ENCODE data around the gene IL15RA. TPM values are rescaled to one million over a fixed set of nuclear protein-coding genes. Genes with fewer than 3 reads are reported as not detected.

The IL15RA gene
- total RNA-seq, 1 experiment from 2014 or later, result 1.9 TPM

GRCh38 chr10:6017781-6018354, 40.5 kb upstream of the IL15RA start:
- H3K4me1 Mint-ChIP-seq, result 0 out of 2 replicates have a peak, but pooled peaks cover 3% of the 10 kb centered on the region
- H3K36me3 Mint-ChIP-seq, result no peaks in the 10 kb centered on the region
- no peak for DNase-seq (ENCODE audit: low spot score)
- no peak for TF ChIP-seq ATF2 (CRISPR knock-in tag; IDR thresholded peaks at IDR 0.05; ENCODE audit: borderline replicate concordance, low read depth)
- ATAC-seq, result no peak
- H3K4me3 Mint-ChIP-seq, result no peak overlapping the region
- CTCF ChIA-PET, result interaction anchor here (0.6 to 1.6 kb wide), 2 partner anchors 40 to 384 kb away, joined by 4 to 9 read pairs; no protein-coding TSS in a partner anchor
- POLR2A ChIA-PET, result no interaction called here
- no peaks in the 10 kb centered on the region for H3K27me3 Mint-ChIP-seq (ENCODE audit: low read depth)
- H3K9me3 Mint-ChIP-seq, result peaks cover 8% of the 10 kb centered on the region
- H3K27ac Mint-ChIP-seq, result no peak overlapping the region

GRCh38 chr10:6014241-6014761, 37.0 kb upstream of the IL15RA start:
- Mint-ChIP-seq H3K36me3 (no peaks in the 10 kb centered on the region), H3K9me3 (peaks cover 5% of the 10 kb centered on the region), H3K27ac (no peak overlapping the region), H3K27me3 (ENCODE audit: low read depth) (no peaks in the 10 kb centered on the region), H3K4me3 (no peak overlapping the region), H3K4me1 (peaks cover 7% of the 10 kb centered on the region)
- CTCF ChIA-PET, result interaction anchor here (0.5 to 4.4 kb wide), 8 partner anchors 16 to 387 kb away, joined by 3 to 16 read pairs (median 4); partner anchors contain the start of gene PFKFB3
- ATAC-seq (peak; percentile 85), DNase-seq (ENCODE audit: low spot score) (peak; percentile 55)
- TF ChIP-seq JAZF1 (CRISPR knock-in tag; IDR thresholded peaks at IDR 0.05) (no peak), ZNF512 (CRISPR knock-in tag; IDR thresholded peaks at IDR 0.05; ENCODE audit: borderline replicate concordance) (no peak), CTCF (IDR thresholded peaks at IDR 0.05) (peak; percentile 35; the same call in 1 of the 2 replicates), SMAD4 (CRISPR knock-in tag; IDR thresholded peaks at IDR 0.05) (no peak), ZSCAN18 (CRISPR knock-in tag; IDR thresholded peaks at IDR 0.05) (no peak), JUN (CRISPR knock-in tag; IDR thresholded peaks at IDR 0.05) (no peak), ZNF263 (CRISPR knock-in tag; IDR thresholded peaks at IDR 0.05; ENCODE audit: low read depth) (no peak)
- TF ChIP-seq, protein P1, sequence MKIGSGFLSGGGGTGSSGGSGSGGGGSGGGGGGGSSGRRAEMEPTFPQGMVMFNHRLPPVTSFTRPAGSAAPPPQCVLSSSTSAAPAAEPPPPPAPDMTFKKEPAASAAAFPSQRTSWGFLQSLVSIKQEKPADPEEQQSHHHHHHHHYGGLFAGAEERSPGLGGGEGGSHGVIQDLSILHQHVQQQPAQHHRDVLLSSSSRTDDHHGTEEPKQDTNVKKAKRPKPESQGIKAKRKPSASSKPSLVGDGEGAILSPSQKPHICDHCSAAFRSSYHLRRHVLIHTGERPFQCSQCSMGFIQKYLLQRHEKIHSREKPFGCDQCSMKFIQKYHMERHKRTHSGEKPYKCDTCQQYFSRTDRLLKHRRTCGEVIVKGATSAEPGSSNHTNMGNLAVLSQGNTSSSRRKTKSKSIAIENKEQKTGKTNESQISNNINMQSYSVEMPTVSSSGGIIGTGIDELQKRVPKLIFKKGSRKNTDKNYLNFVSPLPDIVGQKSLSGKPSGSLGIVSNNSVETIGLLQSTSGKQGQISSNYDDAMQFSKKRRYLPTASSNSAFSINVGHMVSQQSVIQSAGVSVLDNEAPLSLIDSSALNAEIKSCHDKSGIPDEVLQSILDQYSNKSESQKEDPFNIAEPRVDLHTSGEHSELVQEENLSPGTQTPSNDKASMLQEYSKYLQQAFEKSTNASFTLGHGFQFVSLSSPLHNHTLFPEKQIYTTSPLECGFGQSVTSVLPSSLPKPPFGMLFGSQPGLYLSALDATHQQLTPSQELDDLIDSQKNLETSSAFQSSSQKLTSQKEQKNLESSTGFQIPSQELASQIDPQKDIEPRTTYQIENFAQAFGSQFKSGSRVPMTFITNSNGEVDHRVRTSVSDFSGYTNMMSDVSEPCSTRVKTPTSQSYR (CRISPR knock-in tag; IDR thresholded peaks at IDR 0.05), result no peak
- POLR2A ChIA-PET, result no interaction called here

DNA sequence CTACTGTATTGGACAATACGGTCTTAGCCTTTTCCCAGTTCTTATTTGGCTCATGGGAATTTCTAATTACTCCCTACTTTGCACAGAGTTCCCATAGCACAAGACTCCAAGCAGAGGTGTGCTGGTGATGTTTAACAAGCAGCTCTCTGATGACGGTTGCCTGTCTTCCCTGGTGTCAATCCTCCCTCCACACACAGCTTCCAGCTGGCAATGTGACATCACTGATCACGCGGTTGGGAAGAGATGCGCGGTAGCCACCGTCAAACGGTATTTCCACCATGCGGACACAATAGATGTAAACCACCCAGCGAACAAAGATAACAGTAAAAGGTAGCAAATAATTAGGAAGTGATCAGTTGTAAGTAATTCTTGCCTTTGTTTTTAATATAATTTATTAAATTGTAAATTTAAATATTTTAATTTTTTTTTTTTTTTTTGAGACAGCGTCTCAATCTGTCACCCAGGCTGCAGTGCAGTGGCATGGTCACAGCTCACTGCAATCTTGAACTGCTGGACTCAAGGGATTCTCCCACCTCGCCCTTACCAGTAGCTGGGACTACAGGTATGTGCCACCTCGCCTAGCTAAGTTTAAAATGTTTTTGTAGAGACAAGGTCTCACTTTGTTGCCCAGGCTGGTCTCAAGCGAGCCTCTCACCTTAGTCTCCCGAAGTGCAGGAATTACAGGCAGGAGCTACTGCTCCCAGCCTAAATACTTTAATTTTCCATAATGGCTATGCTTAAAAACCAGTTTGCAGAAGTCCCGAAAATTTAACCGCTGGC, 36.3 kb upstream of the IL15RA start:
- H3K36me3 Mint-ChIP-seq, result no peaks in the 10 kb centered on the region
- CTCF ChIA-PET, result interaction anchor here (0.7 to 4.4 kb wide), 10 partner anchors 14 to 388 kb away, joined by 3 to 16 read pairs (median 4); partner anchors contain the start of gene PFKFB3
- ATAC-seq (peak; percentile 24), DNase-seq (ENCODE audit: low spot score) (no peak)
- POLR2A ChIA-PET, result no interaction called here
- no peaks in the 10 kb centered on the region for H3K9me3 Mint-ChIP-seq
- no peak overlapping the region for H3K4me3 Mint-ChIP-seq
- no peaks in the 10 kb centered on the region for H3K27me3 Mint-ChIP-seq (ENCODE audit: low read depth)
- peak overlapping the region; percentile 85; the same call in 1 of the 2 replicates for H3K27ac Mint-ChIP-seq
- peaks cover 7% of the 10 kb centered on the region for H3K4me1 Mint-ChIP-seq
- no peak for TF ChIP-seq IRF2 (CRISPR knock-in tag; IDR thresholded peaks at IDR 0.05; ENCODE audit: borderline replicate concordance, low read depth)
- no peak for TF ChIP-seq ZNF219 (CRISPR knock-in tag; IDR thresholded peaks at IDR 0.05; ENCODE audit: borderline replicate concordance)
- no peak for TF ChIP-seq PRRX2 (CRISPR knock-in tag; IDR thresholded peaks at IDR 0.05)
- TF ChIP-seq CREB1 (CRISPR knock-in tag; IDR thresholded peaks at IDR 0.05), result no peak
- TF ChIP-seq ZNF317 (CRISPR knock-in tag; IDR thresholded peaks at IDR 0.05; ENCODE audit: borderline replicate concordance, low read depth), result no peak
- TF ChIP-seq, protein P2, sequence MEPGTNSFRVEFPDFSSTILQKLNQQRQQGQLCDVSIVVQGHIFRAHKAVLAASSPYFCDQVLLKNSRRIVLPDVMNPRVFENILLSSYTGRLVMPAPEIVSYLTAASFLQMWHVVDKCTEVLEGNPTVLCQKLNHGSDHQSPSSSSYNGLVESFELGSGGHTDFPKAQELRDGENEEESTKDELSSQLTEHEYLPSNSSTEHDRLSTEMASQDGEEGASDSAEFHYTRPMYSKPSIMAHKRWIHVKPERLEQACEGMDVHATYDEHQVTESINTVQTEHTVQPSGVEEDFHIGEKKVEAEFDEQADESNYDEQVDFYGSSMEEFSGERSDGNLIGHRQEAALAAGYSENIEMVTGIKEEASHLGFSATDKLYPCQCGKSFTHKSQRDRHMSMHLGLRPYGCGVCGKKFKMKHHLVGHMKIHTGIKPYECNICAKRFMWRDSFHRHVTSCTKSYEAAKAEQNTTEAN (CRISPR knock-in tag; IDR thresholded peaks at IDR 0.05), result no peak
- TF ChIP-seq TEAD4 (CRISPR knock-in tag; IDR thresholded peaks at IDR 0.05), result no peak
- no peak for TF ChIP-seq CTCF (IDR thresholded peaks at IDR 0.05)

All from WTC11 (cell line).